ENCODE data around the gene MBOAT1. TPM values are rescaled to one million over a fixed set of nuclear protein-coding genes. Genes with fewer than 3 reads are reported as not detected.
A peak's percentile ranks its signal among the peaks of the same experiment; 100 is the strongest.

Gene MBOAT1
- total RNA-seq, 2 experiments from 2014 or later = 5.4 to 6.4 TPM

DNA sequence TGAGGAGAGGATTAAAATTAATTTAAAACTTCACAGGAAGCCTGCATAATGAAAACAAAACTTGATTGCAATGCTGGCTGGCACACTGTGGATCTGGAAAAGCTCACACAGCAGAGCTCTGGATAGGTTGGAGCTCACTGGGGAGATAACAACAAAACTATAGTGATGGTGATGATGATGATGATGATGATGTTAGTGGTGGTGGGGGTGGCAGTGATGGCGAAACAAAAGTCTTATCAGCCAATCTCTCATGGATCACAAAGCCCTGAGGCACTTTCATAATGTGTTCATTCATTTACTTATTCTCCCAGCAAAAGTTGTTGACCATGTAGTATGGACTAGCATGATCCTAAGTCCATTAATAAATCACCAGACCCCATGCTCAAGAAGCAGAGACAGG is 152.0 kb downstream of the MBOAT1 start:
- H3K9me3 Mint-ChIP-seq = no peaks in the 10 kb centered on the region
- H3K27me3 Mint-ChIP-seq = peaks cover 1% of the 10 kb centered on the region
- ChIA-PET CTCF (no interaction called here), POLR2A (no interaction called here)
- no peak for ATAC-seq
- intact Hi-C loops (cut with micrococcal nuclease) = no loop called here
- no peak overlapping the region for H3K27ac Mint-ChIP-seq
- TF ChIP-seq, protein P1, sequence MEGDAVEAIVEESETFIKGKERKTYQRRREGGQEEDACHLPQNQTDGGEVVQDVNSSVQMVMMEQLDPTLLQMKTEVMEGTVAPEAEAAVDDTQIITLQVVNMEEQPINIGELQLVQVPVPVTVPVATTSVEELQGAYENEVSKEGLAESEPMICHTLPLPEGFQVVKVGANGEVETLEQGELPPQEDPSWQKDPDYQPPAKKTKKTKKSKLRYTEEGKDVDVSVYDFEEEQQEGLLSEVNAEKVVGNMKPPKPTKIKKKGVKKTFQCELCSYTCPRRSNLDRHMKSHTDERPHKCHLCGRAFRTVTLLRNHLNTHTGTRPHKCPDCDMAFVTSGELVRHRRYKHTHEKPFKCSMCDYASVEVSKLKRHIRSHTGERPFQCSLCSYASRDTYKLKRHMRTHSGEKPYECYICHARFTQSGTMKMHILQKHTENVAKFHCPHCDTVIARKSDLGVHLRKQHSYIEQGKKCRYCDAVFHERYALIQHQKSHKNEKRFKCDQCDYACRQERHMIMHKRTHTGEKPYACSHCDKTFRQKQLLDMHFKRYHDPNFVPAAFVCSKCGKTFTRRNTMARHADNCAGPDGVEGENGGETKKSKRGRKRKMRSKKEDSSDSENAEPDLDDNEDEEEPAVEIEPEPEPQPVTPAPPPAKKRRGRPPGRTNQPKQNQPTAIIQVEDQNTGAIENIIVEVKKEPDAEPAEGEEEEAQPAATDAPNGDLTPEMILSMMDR (IDR thresholded peaks at IDR 0.05) = no peak
- no peaks in the 10 kb centered on the region for H3K36me3 Mint-ChIP-seq (ENCODE audit: low read depth)
- DNase-seq = no peak
- H3K4me1 Mint-ChIP-seq (ENCODE audit: low read depth) = peaks cover 3% of the 10 kb centered on the region
- no peak overlapping the region for H3K4me3 Mint-ChIP-seq

DNA sequence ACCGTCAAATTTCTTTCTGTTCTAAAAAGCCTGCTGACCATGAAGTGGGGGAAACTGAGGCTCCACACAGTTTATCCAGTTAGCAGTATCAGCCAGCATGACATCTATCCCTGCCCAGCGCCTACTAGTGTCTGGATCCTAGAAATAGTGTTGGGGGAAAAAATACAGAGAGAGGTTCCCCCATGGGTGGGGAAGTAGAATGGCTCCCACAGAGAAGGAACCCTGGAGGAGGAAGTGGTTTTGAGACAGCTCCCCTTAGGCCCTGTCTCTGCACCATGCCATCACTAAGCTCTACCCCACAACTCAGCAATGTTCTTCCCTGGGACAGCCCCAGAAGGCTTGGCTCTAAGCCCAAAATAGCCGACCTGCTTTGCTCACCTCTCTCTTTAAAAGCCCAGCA is 153.4 kb downstream of the MBOAT1 start:
- TF ChIP-seq, protein P1 (IDR thresholded peaks at IDR 0.05) = no peak
- ATAC-seq (no peak), DNase-seq (no peak)
- ChIA-PET CTCF (interaction anchor here (0.9 kb wide), 1 partner anchor 34 kb away, joined by 3 read pairs; no protein-coding TSS in a partner anchor), POLR2A (no interaction called here)
- Mint-ChIP-seq H3K36me3 (ENCODE audit: low read depth) (no peaks in the 10 kb centered on the region), H3K9me3 (no peaks in the 10 kb centered on the region), H3K27me3 (no peaks in the 10 kb centered on the region), H3K4me3 (no peak overlapping the region), H3K4me1 (ENCODE audit: low read depth) (peaks cover 3% of the 10 kb centered on the region), H3K27ac (no peak overlapping the region)
- intact Hi-C loops (cut with micrococcal nuclease) = no loop called here

DNA sequence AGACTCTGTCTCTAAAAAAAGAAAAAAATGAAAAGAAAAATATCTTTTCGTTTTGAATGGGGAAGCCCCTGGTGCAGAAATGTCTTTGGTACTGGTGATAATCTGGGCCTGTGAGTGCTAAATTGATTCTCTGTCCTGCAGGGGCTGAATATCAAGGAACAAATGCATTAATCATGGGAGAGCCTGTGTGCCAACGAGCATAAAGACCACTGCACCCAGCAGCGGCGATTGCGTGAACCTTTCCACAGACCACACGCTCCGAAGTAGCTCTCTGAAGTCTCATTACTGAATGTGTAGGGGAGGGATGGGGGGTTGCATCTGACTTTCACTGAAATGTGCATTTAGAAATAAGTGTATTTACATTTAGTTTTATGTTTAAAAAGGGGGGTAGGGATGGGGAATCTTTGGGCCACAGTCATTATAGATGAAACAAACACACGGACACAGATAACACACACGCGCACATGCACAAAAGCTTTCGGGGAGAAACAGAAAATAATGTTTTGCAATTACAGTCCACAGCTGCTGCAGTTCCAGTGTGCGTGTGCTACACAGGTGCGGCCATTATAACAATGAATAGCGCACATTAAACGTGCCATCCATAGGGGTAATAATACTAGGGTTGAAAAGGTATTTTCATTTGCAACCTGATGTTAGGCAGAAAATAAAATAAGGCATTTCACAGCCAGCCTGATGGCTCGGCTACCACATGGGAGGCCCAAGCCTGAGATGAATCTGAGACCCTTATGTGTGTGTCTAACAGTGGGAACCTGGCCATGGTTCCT is 154.0 kb downstream of the MBOAT1 start:
- ChIA-PET POLR2A (no interaction called here), CTCF (interaction anchor here (0.9 kb wide), 1 partner anchor 34 kb away, joined by 3 read pairs; no protein-coding TSS in a partner anchor)
- Mint-ChIP-seq H3K27ac (no peak overlapping the region), H3K4me3 (no peak overlapping the region), H3K4me1 (ENCODE audit: low read depth) (peaks cover 3% of the 10 kb centered on the region), H3K36me3 (ENCODE audit: low read depth) (no peaks in the 10 kb centered on the region), H3K27me3 (no peaks in the 10 kb centered on the region), H3K9me3 (no peaks in the 10 kb centered on the region)
- intact Hi-C loops (cut with micrococcal nuclease) = no loop called here
- DNase-seq = no peak
- TF ChIP-seq, protein P1 (IDR thresholded peaks at IDR 0.05) = no peak
- no peak for ATAC-seq

DNA sequence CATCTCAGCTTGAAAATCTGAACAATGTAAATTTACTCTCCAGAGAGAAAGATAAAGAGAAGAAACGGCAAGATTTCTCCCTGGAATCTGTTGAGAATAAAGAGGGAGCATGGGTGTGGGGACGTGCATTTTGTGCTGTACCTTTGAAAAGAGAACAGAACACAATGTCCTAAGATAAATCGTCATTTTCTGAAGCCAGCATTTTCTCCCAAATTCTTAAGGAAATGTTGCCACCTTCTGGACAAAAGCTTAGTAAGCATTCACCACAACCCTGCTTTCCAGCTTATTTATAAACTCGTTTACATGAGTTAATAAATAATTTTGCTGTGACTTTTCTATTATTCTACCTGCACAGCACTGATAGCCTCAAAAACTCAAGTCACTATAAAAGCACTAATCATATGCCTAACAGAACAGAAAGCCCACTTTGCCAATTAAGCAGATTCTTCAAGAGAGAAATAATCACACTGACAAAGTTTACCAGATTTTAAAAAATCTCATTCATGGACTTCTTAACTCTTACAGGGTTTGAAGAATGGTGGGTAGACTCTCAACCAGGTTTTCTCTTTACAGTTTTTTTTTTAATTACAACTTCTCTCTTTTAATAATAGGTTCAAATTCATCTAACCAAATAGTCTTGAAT is 155.8 kb downstream of the MBOAT1 start:
- intact Hi-C loops (cut with micrococcal nuclease) = no loop called here
- Mint-ChIP-seq H3K9me3 (no peaks in the 10 kb centered on the region), H3K36me3 (ENCODE audit: low read depth) (no peaks in the 10 kb centered on the region), H3K4me1 (ENCODE audit: low read depth) (no peaks in the 10 kb centered on the region), H3K27me3 (no peaks in the 10 kb centered on the region), H3K27ac (no peak overlapping the region), H3K4me3 (no peak overlapping the region)
- ChIA-PET CTCF (interaction anchor here (0.7 to 1.3 kb wide), 5 partner anchors 10 to 39 kb away, joined by 3 read pairs; no protein-coding TSS in a partner anchor), POLR2A (no interaction called here)
- DNase-seq = no peak
- ATAC-seq = no peak
- TF ChIP-seq, protein P1 (IDR thresholded peaks at IDR 0.05) = peak; percentile 48

DNA sequence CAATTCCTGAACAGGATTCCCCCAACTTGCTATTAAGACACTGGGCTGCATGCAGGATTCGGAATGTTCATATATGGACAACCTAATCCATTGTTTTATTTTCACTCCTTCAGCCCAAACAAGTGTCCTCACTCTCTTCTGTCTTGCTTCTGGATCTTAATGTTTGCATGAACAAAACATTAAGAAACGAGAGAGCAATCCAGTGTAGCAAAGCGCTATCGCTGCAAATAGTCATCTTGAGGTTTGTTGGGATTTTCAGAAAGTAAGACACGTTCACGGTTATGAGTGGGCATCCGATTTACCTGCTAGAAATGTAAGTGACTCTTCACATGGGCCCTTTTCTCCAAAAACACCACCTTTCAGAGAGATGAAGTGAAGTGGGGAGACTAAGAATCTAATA is 156.4 kb downstream of the MBOAT1 start:
- H3K4me3 Mint-ChIP-seq = no peak overlapping the region
- ATAC-seq = no peak
- intact Hi-C loops (cut with micrococcal nuclease) = no loop called here

More for the DNA sequence above, 156.4 kb downstream of the MBOAT1 start:
- ChIA-PET POLR2A (no interaction called here), CTCF (interaction anchor here (0.7 to 1.3 kb wide), 4 partner anchors 9 to 32 kb away, joined by 3 read pairs; no protein-coding TSS in a partner anchor)
- TF ChIP-seq, protein P1 (IDR thresholded peaks at IDR 0.05) = no peak
- Mint-ChIP-seq H3K36me3 (ENCODE audit: low read depth) (no peaks in the 10 kb centered on the region), H3K4me1 (ENCODE audit: low read depth) (no peaks in the 10 kb centered on the region), H3K9me3 (no peaks in the 10 kb centered on the region), H3K27me3 (no peaks in the 10 kb centered on the region), H3K27ac (no peak overlapping the region)
- DNase-seq = no peak
